Measurements from ENCODE around the gene ADGRV1.
"Not testable (repeated sequence)": the region's sequence is repeated elsewhere in the genome, so short reads cannot be mapped to it uniquely, and the experiment has no call there.

ADGRV1 gene

DNA sequence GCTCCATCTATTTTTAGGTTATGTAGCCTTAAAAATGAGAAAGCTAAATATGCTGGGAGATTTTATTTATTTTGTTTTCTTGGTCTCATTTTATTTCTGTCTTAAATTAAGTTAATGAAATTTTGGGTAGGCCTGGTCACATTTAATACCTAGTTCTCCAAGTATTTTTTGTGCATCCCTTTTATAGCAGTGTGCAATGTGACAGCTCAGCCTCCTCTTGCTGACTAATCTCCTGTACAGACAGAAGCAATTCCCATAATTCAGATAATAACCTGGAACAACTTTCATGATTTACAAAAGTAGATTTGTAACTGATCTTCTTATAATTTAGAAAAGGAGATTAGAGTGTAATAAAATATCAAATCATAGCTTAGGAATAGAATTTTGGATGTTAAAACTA, 403.9 kb downstream of the ADGRV1 start:
- no peak for DNase-seq

GRCh38 chr5:90965110-90965685, 406.6 kb downstream of the ADGRV1 start:
- no peak for DNase-seq

DNA sequence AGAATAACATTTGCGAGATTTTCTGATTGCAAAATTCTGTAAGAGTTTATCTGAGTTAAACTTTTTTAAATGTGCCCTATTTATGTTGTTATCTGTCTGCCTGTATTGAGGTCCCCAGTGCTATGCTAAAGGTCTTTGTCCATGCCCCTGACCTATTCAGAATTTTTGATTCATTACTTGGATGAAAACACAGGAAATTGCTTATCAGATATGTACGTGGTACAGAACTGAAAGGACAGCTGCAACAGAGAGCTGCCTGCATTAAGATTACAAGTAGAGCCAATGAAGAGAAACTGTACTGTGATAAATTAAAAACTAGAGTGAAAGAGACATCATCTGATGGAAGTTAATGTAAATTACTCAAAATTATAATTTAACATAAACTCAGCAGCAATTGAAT, 408.8 kb downstream of the ADGRV1 start:
- DNase-seq: no peak

DNA sequence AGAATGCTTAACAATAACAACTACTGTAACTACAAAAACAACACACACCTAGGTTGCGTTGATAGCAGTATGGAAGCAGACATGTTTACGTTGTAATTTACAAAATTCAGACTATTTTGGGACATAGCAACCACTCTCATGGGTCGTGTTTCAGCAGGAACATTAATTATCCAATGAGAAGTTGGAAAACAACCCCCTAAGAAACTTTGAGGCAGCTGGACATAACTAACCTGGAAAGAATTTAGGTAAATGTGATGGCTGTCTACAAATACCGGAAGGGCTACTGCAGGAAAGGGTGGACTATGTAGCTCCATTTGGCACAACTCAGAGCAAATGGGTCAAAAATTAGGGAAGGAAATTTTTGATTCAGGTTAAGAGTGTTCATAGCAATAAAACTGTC, 409.3 kb downstream of the ADGRV1 start:
- no peak for DNase-seq

- DNase-seq: no peak
Observed at GRCh38 chr5:90968319-90968718, 409.7 kb downstream of the ADGRV1 start.

- not testable (repeated sequence) for DNase-seq
Observed at GRCh38 chr5:90969945-90970344, 411.3 kb downstream of the ADGRV1 start.

DNA sequence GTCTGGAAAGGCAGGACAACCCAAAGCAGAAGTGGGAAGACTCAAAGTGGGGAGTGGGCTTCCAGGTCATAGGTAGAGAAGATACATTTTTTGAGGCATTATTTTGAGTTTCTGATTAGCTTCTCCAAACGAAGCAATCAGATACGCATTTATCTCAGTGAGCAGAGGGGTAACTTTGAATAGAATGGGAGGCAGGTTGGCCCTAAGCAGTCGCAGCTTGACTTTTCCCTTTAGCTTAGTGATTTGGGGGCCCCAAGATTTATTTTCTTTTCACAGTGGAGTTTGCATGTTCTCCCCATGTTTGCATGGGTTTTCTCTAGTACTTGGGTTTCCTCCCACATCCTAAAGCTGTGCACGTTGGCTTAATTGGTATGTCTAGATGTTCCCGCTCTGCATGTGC, 422.6 kb downstream of the ADGRV1 start:
- no peak for DNase-seq

DNA sequence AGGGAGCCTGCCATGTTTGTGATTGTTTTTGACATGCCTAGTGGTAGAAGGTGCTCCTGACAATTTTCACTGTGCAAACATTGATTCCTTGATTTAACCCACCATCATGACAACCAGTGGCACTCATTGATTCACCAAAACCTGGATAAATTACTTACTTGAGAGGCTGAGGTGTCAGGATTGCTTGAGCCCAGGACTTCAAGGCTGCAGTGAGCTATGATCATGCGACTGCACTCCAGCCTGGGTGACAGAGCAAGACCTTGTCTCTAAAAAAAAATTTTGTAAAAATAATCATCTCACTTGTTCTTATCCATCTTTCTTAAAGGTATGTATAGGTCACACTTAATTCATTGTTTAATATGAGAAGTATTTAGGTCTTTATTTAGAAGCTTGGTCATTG, 423.2 kb downstream of the ADGRV1 start:
- DNase-seq: no peak

GRCh38 chr5:90982576-90982975, 424.0 kb downstream of the ADGRV1 start:
- DNase-seq: no peak

DNA sequence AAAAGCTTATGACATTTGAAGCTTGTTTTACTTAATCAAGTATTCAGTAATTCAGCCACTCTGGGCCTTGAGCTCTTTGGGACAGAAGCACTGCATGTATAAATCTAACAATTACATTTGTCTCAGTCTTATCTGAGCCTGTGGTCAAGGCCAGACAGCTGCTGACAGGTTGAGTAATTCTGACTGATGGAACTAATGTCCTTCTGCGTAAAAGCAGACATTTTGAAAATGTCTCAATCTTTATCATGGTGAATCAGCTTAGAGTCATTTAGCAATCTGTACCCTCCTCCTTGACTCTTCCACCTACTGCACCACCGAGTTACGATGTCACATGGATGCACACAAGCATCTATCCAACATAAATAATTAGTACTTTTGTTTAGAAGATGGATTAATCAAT, 424.6 kb downstream of the ADGRV1 start:
- DNase-seq: no peak

- no peak for DNase-seq
Observed at GRCh38 chr5:90983711-90984124, 425.1 kb downstream of the ADGRV1 start.

GRCh38 chr5:90985341-90985740, 426.7 kb downstream of the ADGRV1 start:
- no peak for DNase-seq

GRCh38 chr5:90987726-90988125, 429.1 kb downstream of the ADGRV1 start:
- DNase-seq: no peak

DNA sequence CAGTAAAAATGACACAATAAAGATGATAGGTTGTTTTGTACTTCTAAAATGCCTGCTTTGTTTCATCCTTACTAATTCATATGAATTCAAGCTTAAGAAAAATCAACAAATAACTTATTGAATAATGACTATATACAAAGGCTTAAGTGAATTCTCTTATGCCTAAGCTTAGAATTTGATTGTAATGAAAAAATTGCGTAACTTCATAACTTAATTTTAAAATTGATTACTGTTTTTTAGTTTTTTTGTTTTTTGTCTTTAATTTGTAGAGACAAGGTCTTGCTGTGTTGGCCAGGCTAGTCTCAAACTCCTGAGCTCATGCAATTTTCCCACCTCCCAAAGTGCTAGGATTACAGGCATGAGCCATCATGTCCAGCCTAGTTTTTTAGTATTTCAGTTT, 432.6 kb downstream of the ADGRV1 start:
- DNase-seq: no peak

DNA sequence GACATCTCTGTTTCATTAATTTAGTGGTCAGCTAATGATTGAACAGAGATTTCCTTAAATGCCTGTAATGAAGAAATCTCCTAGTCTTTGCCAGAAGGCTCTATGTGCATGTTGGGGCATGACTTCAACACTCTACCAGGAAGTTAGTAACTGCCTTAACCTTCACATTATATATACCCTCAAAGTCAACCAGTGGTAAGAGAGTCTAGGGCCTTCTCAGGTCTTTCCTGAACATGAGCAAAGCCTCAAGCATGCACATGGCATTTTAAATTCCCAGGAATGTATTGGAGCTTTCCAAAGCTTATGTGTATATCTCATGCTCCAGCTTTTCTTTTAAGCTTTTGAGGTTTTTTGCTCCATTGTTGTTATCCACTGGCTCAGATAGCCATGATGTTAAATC, 436.2 kb downstream of the ADGRV1 start:
- no peak for DNase-seq

- DNase-seq: no peak
Observed at GRCh38 chr5:90996089-90996488, 437.5 kb downstream of the ADGRV1 start.

DNA sequence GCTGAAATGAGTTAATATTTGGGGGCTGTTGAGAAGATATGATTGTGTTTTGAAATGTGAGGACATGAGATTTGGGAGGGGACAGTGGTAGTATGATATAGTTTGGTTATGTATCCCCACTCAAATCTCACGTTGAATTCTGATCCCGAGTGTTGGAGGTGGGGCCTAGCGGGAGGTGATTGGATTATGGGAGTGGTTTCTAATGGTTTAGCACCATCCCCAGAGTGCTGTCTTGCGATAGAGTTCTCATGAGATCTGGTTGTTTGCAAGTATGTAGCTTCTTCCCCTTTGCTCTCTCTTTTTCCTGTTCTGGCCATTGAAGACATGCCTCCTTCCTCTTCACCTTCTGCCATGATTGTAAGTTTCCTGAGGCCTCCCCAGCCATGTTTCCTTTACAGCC, 438.5 kb downstream of the ADGRV1 start:
- no peak for DNase-seq

DNA sequence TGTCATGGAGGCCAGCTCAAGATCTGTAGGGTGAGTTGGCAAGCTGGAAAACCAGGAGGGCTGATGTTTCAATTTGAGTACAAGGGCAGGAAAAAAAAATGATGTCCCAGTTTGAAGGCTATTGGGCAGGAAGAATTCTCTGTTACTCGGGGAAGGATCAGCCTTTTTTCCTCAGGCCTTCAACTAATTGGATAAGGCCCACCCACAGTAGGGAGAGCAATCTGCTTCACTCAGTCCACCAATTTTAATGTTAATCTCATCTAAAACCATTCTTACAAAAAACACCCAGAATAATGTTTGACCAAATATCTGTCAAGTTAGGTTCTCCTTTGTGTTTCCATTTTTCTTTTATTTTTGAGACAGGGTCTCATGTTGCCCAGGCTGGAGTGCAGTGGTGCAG, 442.1 kb downstream of the ADGRV1 start:
- DNase-seq: no peak

GRCh38 chr5:91006713-91007112, 448.1 kb downstream of the ADGRV1 start:
- DNase-seq: no peak

- no peak for DNase-seq
Observed at GRCh38 chr5:91007251-91007650, 448.7 kb downstream of the ADGRV1 start.

DNA sequence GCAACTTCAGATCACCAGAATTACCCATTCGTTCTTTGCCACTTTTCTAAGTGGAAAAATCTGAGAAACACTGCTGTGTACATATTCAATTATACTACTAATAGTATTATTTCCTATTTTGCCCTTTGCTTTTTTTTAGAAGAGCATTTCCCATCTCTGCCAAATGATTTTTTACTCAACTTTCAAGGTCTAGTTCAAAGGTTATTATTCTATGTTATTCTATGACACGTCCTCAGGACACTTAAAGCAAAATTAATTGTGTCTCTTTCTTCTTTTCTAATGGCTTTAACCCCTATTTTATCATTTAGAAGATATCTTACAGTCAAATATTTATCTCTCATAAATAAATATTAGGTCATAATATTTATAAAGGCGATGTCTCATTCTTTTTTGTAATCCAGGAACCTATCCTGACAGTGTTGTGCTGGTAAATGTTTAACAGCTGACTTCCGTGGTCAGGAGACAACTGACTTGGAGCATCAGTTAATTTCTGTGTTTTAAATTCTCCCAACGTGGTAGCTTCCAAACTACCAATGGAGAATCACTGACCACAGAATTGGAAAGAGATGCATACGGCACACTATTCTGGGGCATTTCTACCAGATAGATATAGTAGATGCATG, 449.3 kb downstream of the ADGRV1 start:
- DNase-seq: no peak

GRCh38 chr5:91010090-91010489, 451.5 kb downstream of the ADGRV1 start:
- no peak for DNase-seq

DNA sequence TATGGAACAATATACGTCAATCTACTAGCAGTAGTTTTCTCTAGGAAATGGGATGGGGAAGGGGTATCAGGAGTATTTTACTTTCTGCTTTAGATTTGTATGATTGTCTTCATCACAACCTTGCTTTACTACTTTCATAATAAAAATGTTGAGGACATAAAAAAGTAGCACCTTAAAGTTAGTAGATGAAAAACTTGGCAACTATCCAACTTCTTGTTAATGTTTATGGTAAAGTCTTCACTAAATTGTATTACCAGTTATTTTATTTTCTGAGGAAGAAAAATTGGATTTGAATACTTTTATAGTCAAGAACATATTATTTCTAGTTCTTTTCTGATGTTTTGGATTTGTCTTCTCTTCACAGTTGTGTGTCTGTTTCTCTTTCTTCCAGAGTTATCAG, 452.4 kb downstream of the ADGRV1 start:
- no peak for DNase-seq

DNA sequence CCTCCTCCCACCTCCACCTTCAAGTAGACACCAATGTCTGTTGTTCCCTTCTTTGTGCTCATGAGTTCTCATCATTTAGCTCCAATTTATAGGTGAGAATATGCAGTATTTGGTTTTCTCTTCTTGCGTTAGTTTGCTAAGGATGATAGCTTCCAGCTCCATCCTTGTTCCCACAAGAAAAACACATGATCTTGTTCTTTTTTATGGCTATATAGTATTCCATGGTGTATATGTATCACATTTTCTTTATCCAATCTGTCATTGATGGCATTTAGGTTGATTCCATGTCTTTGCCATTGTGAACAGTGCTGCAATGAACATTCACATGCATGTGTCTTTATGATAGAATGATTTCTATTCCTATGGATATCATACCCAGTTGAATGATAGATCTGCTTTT, 454.3 kb downstream of the ADGRV1 start:
- DNase-seq: not testable (repeated sequence)

GRCh38 chr5:91016322-91016721, 457.7 kb downstream of the ADGRV1 start:
- no peak for DNase-seq

Data from activated T-cell treated with anti-CD3 and anti-CD28 coated beads, Interleukin-2, amount 50 U/mL, for 1 hour (primary cell).